ENCODE results near the gene SLC38A9. TPM values are rescaled to one million over a fixed set of nuclear protein-coding genes. Genes with fewer than 3 reads are reported as not detected.

Gene SLC38A9
- total and polyA plus RNA-seq, 2 donors (not counting 1 experiment from before 2014, with no cell fraction given): 23.4 to 36.3 TPM

GRCh38 chr5:55591686-55592085 lies 120.4 kb downstream of the SLC38A9 start:
- ChIA-PET POLR2A (no interaction called here), CTCF (no interaction called here)
- H3K27me3 ChIP-seq (replicated peaks in 1 of 4; ENCODE audit: control extremely low read depth in 1 of 4, control insufficient read depth in 3 of 4, insufficient read depth in 4 of 4, low read length in 3 of 4): no peaks in the 10 kb centered on the region
- no peak overlapping the region for H3K27ac ChIP-seq (ENCODE audit: low read length in 2 of 2)
- ATAC-seq (ENCODE audit: low read depth) (no peak), DNase-seq (no peak)
- no peak overlapping the region for H2AFZ ChIP-seq (ENCODE audit: insufficient read depth, low read depth, low read length, poor library complexity, severe bottlenecking)
- intact Hi-C loops (cut with micrococcal nuclease): no loop called here
- Mint-ChIP-seq H3K4me3 (no peak overlapping the region), H3K27ac (no peak overlapping the region), H3K9me3 (ENCODE audit: insufficient read depth) (no peaks in the 10 kb centered on the region), H3K4me1 (no peaks in the 10 kb centered on the region), H3K27me3 (peaks cover 6% of the 10 kb centered on the region)
- H3K36me3 ChIP-seq (replicated peaks in 1 of 2; ENCODE audit: control extremely low read depth in 1 of 2, control insufficient read depth in 1 of 2, extremely low read depth in 1 of 2, insufficient read depth in 2 of 2, low read length in 1 of 2): no peaks in the 10 kb centered on the region
- H3K79me2 ChIP-seq (ENCODE audit: control insufficient read depth, insufficient read depth, low read length): no peaks in the 10 kb centered on the region
- no peak overlapping the region for H3K9ac ChIP-seq (ENCODE audit: low read length)
- H4K20me1 ChIP-seq (ENCODE audit: control insufficient read depth, insufficient read depth, low read length, poor library complexity, severe bottlenecking): no peaks in the 10 kb centered on the region
- 97% methylated on average over 3 of the region's 4 CpGs for WGBS (ENCODE audit: insufficient coverage)
- no peak overlapping the region for H3K4me2 ChIP-seq (replicated peaks; ENCODE audit: low read depth, low read length, poor library complexity, severe bottlenecking)
- H3K4me3 ChIP-seq (ENCODE audit: control extremely low read depth in 1 of 5, extremely low read depth in 1 of 5, insufficient read depth in 1 of 5, low read depth in 2 of 5, low read length in 4 of 5): no peak overlapping the region
- H3K9me3 ChIP-seq (ENCODE audit: control extremely low read depth in 1 of 3, control insufficient read depth in 2 of 3, insufficient read depth in 1 of 3, low read length in 2 of 3): no peaks in the 10 kb centered on the region
- no peaks in the 10 kb centered on the region for H3K4me1 ChIP-seq (ENCODE audit: control insufficient read depth in 2 of 2, insufficient read depth in 2 of 2, low read length in 2 of 2)
- TF ChIP-seq EZH2 (IDR thresholded peaks at IDR 0.05; ENCODE audit: borderline replicate concordance, insufficient read depth, low read depth, low read length, poor library complexity, severe bottlenecking) (no peak), CTCF (IDR thresholded peaks at IDR 0.05) (no peak)

- H3K9me3 Mint-ChIP-seq (ENCODE audit: insufficient read depth): no peaks in the 10 kb centered on the region
- ChIA-PET CTCF (no interaction called here), POLR2A (no interaction called here)
- H3K4me1 Mint-ChIP-seq: peaks cover 8% of the 10 kb centered on the region
- no peaks in the 10 kb centered on the region for H3K27me3 Mint-ChIP-seq
- H3K4me2 ChIP-seq (replicated peaks; ENCODE audit: low read depth, low read length, poor library complexity, severe bottlenecking): no peak overlapping the region
- no peak overlapping the region for H2AFZ ChIP-seq (ENCODE audit: insufficient read depth, low read depth, low read length, poor library complexity, severe bottlenecking)
- H3K79me2 ChIP-seq (ENCODE audit: control insufficient read depth, insufficient read depth, low read length): no peaks in the 10 kb centered on the region
- H4K20me1 ChIP-seq (ENCODE audit: control insufficient read depth, insufficient read depth, low read length, poor library complexity, severe bottlenecking): no peaks in the 10 kb centered on the region
- no peaks in the 10 kb centered on the region for H3K36me3 ChIP-seq (replicated peaks in 1 of 2; ENCODE audit: control extremely low read depth in 1 of 2, control insufficient read depth in 1 of 2, extremely low read depth in 1 of 2, insufficient read depth in 2 of 2, low read length in 1 of 2)
- DNase-seq (no peak), ATAC-seq (ENCODE audit: low read depth) (no peak)
- no peak for TF ChIP-seq EZH2 (IDR thresholded peaks at IDR 0.05; ENCODE audit: borderline replicate concordance, insufficient read depth, low read depth, low read length, poor library complexity, severe bottlenecking)
- TF ChIP-seq CTCF (IDR thresholded peaks at IDR 0.05): no peak
- H3K4me3 ChIP-seq (ENCODE audit: control extremely low read depth in 1 of 5, extremely low read depth in 1 of 5, insufficient read depth in 1 of 5, low read depth in 2 of 5, low read length in 4 of 5): no peak overlapping the region
- no peak overlapping the region for H3K27ac ChIP-seq (ENCODE audit: low read length in 2 of 2)
- H3K4me1 ChIP-seq (ENCODE audit: control insufficient read depth in 2 of 2, insufficient read depth in 2 of 2, low read length in 2 of 2): peaks cover 3 to 4% of the 10 kb centered on the region in 2 donors
- H3K27ac Mint-ChIP-seq: no peak overlapping the region
- intact Hi-C loops (cut with micrococcal nuclease): no loop called here
- H3K4me3 Mint-ChIP-seq: no peak overlapping the region
- WGBS (ENCODE audit: insufficient coverage): no CpG with 5 or more reads among the region's 1 CpG
- no peaks in the 10 kb centered on the region for H3K27me3 ChIP-seq (replicated peaks in 1 of 4; ENCODE audit: control extremely low read depth in 1 of 4, control insufficient read depth in 3 of 4, insufficient read depth in 4 of 4, low read length in 3 of 4)
- no peak overlapping the region for H3K9ac ChIP-seq (ENCODE audit: low read length)
- H3K9me3 ChIP-seq (ENCODE audit: control extremely low read depth in 1 of 3, control insufficient read depth in 2 of 3, insufficient read depth in 1 of 3, low read length in 2 of 3): no peaks in the 10 kb centered on the region
Measured at GRCh38 chr5:55585206-55585610, 126.9 kb downstream of the SLC38A9 start.

Measured in B cell (primary cell).